ENCODE measurements around the gene LRRC28. TPM values are rescaled to one million over a fixed set of nuclear protein-coding genes. Genes with fewer than 3 reads are reported as not detected.

LRRC28 gene
- total RNA-seq, 1 donor from 2014 or later: 24.6 TPM

DNA sequence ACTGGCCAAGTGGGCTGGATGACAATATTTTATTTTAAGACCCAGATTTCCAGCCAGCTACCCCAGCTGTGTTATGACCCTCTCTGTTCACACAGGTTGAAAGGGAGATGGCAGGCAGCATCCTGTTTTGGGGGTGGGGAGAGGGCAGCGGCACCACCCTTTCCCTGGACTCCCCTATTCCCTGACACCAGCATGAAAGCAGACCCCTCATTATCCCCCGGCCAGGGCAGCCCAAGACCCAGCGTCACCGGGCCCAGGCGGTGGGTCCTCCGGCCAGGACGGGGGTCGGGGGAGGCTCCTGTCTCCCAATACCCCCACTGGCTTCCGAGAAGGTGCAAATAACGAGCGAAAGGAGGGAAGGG is 186.9 kb downstream of the LRRC28 start:
- DNase-seq (ENCODE audit: low spot score) (no peak), ATAC-seq (no peak)
- intact Hi-C loops (cut with DNase I): no loop called here

GRCh38 chr15:99438691-99439523 is 187.6 kb downstream of the LRRC28 start:
- DNase-seq (ENCODE audit: low spot score): peak; percentile 55
- peak; percentile 19 for ATAC-seq
- intact Hi-C loops (cut with DNase I): no loop called here

- intact Hi-C loops (cut with DNase I): no loop called here
- DNase-seq (ENCODE audit: low spot score): no peak
Observed at GRCh38 chr15:99439524-99439835, 188.2 kb downstream of the LRRC28 start.

DNA sequence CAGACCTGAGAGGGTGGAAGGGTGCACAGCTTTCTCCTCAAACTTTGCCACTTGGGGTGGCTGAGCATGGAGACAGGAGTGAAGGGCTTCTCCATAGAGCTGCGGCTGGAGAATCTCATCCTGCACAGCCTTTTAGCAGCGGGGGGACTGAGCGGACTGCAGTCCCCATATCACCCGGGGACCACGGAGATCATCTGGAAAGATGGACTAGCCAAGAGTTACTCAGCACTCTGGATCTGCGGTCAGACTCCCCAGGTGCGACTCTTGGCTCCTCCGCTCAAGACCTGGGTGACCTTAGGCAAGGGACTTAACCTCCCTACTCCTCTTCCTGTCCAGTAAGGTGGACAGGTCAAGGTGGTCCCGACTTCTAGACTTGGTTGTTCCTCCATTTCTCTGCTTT is 188.7 kb downstream of the LRRC28 start:
- DNase-seq (ENCODE audit: low spot score) (no peak), ATAC-seq (no peak)
- intact Hi-C loops (cut with DNase I): no loop called here

More at GRCh38 chr15:99439524-99439835, 188.2 kb downstream of the LRRC28 start:
- ATAC-seq: no peak

Other genes starting within 250 kb of the LRRC28 start
- not detected for gene PGPEP1L, start 243.7 kb upstream of the LRRC28 start, total RNA-seq
- gene SYNM, start 146.4 kb upstream of the LRRC28 start, total RNA-seq: 33.7 TPM
- gene TTC23, start 1.9 kb upstream of the LRRC28 start, total RNA-seq: 26.7 TPM

Measured in sciatic nerve (tissue), 2 donors.